Epithelial cell of proximal tubule (primary cell): Measurements from ENCODE around the gene PDGFA. TPM values are rescaled to one million over a fixed set of nuclear protein-coding genes. Genes with fewer than 3 reads are reported as not detected.

Source experiments
- DNase-seq: peaks from one replicate; pipeline ENCODE4 v3.0.0-alpha.2; 2011; ENCODE audit warnings: low read depth
- H3K4me3 ChIP-seq: 2 replicates; pipeline ENCODE4 v1.5.1; 2011; ENCODE audit warnings: low read depth, mild to moderate bottlenecking, low read length
- CTCF ChIP-seq: conservative IDR thresholded peaks from 2 replicates; pipeline ENCODE4 v1.5.1; 2012; ENCODE audit warnings: low read depth, mild to moderate bottlenecking, low read length
- total RNA-seq: library from RNA; depleted of rRNA; stranded (reverse); fragments of >200 nt; gene quantifications from 2 replicates; pipeline ENCODE4 v1.2.3, GENCODE V29; 2015

Gene PDGFA
- total RNA-seq, 1 donor from 2014 or later: 27.3 TPM

GRCh38 chr7:524800-525199, 5.2 kb upstream of the PDGFA start:
- no peak for TF ChIP-seq CTCF
- DNase-seq: no peak
- H3K4me3 ChIP-seq: no peak overlapping the region

- DNase-seq: no peak
- no peak for TF ChIP-seq CTCF
- no peak overlapping the region for H3K4me3 ChIP-seq
Measured at GRCh38 chr7:523347-524336, 4.0 kb upstream of the PDGFA start.

- TF ChIP-seq CTCF: no peak
- DNase-seq: no peak
- H3K4me3 ChIP-seq: no peak overlapping the region
Measured at GRCh38 chr7:522951-523314, 3.3 kb upstream of the PDGFA start.

- peak overlapping the region; percentile 53 for H3K4me3 ChIP-seq
- TF ChIP-seq CTCF: no peak
- DNase-seq: no peak
Measured at GRCh38 chr7:522071-522950, 2.7 kb upstream of the PDGFA start.

- peak overlapping the region; percentile 53 for H3K4me3 ChIP-seq
- TF ChIP-seq CTCF: no peak
- no peak for DNase-seq
Measured at GRCh38 chr7:521221-522070, 1.8 kb upstream of the PDGFA start.

- H3K4me3 ChIP-seq: peak overlapping the region; percentile 57
- DNase-seq: no peak
- TF ChIP-seq CTCF: no peak
Measured at GRCh38 chr7:520503-521161, 986 bp upstream of the PDGFA start.
